ENCODE results near the gene NAV3.

Gene NAV3

DNA sequence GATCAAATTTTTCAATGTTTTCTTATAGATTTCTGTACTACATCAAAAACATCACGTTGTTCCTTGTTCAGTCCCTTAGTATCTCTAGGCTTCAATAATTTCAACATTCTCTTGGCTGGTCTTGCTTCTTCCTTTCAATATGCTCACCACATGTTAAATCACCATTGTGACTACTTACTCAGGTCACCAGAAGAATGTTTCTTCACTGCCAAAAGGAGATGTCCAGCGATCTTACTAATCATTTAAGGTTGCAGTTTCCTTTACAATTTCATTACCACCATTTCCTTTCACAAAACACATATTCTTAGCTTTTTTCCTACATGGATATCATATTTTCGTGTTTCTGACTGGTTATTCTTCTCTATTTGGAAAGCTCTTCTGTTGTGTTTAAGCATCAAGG lies 363.8 kb downstream of the NAV3 start:
- H3K27me3 ChIP-seq (ENCODE audit: low read depth) = no peaks in the 10 kb centered on the region
- in situ Hi-C loops (cut with MboI; ENCODE audit: low sequenced_read_pairs) = loop anchor here (25.0 kb wide), 1 partner anchor 1168 kb away; no protein-coding TSS in a partner anchor
- no peaks in the 10 kb centered on the region for H3K4me1 ChIP-seq
- no peak for DNase-seq (ENCODE audit: low spot score in 2 of 2)
- H3K9me3 ChIP-seq = no peaks in the 10 kb centered on the region
- H3K36me3 ChIP-seq (replicated peaks) = peaks cover 4% of the 10 kb centered on the region; the same call in 1 of the 2 replicates
- no peak overlapping the region for H3K4me3 ChIP-seq

DNA sequence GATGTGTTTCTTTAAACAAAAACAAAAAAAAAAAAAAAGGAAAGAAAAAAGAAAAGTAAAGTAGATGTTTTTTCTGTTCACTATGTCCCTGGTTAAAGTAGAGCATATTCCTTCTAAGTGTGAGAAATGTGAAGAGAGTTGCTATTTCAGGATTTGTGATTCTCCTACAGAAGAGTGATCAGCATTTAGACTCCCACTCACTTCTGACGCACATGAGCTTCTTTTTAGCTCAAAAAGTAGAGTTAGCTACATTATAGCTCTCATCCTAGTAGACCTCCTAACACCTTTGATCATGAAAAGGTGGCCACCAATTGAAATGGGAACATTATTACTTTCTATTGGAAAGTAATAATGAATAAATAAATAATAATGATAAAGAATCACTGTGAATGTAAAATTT lies 368.2 kb downstream of the NAV3 start:
- Histone ChIP-seq H3K4me3 (no peak overlapping the region), H3K4me1 (no peaks in the 10 kb centered on the region), H3K36me3 (replicated peaks) (peaks cover 4% of the 10 kb centered on the region; the same call in 1 of the 2 replicates), H3K27me3 (ENCODE audit: low read depth) (no peaks in the 10 kb centered on the region), H3K9me3 (no peaks in the 10 kb centered on the region)
- in situ Hi-C loops (cut with MboI; ENCODE audit: low sequenced_read_pairs) = loop anchor here (25.0 kb wide), 1 partner anchor 1163 kb away; no protein-coding TSS in a partner anchor
- DNase-seq (ENCODE audit: low spot score in 2 of 2) = no peak

DNA sequence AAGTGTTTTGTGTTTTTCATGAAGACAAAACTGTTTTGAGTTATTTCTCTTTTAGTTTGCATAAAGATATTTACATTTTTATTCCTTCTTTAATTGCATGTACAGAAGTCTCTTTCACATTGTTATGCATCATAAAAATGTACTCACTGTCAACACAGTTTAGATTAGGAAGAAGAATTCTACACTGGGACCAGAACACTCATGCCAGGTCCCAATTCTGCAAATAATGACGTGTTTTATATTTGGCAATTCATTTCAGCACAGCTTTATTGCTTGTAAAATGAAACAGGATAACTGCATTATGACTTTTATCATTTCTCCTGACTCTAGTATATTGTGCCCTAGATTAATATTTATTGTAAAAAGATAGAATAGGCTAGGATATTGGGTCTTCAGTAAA lies 369.2 kb downstream of the NAV3 start:
- no peak for DNase-seq (ENCODE audit: low spot score in 2 of 2)
- H3K36me3 ChIP-seq (replicated peaks) = peaks cover 4% of the 10 kb centered on the region; the same call in 1 of the 2 replicates
- in situ Hi-C loops (cut with MboI; ENCODE audit: low sequenced_read_pairs) = loop anchor here (25.0 kb wide), 1 partner anchor 1162 kb away; no protein-coding TSS in a partner anchor

DNA sequence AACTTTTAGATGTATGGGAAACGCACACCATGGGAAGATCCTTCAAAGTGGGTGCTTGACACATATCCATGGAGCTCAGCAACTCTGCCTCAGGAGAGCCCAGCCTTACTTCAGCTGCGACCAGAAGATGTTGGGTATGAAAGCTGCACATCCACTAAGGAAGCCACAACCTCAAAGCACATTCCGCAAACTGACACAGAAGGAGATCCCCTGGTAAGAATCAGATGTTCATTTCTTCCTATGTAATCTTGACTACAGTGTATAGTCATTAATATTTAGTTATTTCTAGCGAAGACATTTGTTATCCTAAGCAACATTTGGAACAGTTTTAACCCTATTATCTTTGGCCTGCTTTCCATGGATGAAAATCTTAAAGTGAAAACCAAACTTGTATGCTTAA lies 374.2 kb downstream of the NAV3 start:
- in situ Hi-C loops (cut with MboI; ENCODE audit: low sequenced_read_pairs) = no loop called here
- Histone ChIP-seq H3K4me3 (no peak overlapping the region), H3K36me3 (replicated peaks) (no peaks in the 10 kb centered on the region), H3K4me1 (no peaks in the 10 kb centered on the region), H3K27me3 (ENCODE audit: low read depth) (no peaks in the 10 kb centered on the region), H3K9me3 (no peaks in the 10 kb centered on the region)
- no peak for DNase-seq (ENCODE audit: low spot score in 2 of 2)

More for the DNA sequence above, 369.2 kb downstream of the NAV3 start:
- H3K27me3 ChIP-seq (ENCODE audit: low read depth) = no peaks in the 10 kb centered on the region
- H3K4me3 ChIP-seq = no peak overlapping the region
- no peaks in the 10 kb centered on the region for H3K9me3 ChIP-seq
- no peaks in the 10 kb centered on the region for H3K4me1 ChIP-seq

DNA sequence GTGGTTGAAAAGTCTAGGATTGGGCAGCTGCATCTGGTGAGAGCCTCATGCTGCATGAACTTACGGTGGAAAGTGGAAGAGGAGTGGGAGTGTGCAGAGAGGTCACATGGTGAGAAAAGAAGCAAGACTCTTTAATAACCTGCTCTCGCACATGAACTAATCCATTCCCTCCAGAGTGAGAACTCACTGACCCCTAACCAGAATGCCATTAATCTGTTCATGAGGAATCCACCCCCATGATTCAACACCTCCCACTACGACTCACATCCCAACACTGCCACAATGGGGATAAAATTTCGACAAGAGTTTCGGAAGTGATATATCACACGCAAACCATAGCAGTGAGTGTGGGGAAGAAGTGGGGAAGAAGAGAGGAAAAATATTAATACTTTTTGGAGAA lies 377.4 kb downstream of the NAV3 start:
- H3K4me1 ChIP-seq = peaks cover 3% of the 10 kb centered on the region
- no peaks in the 10 kb centered on the region; the same call in 1 of the 2 replicates for H3K36me3 ChIP-seq (replicated peaks)
- no peaks in the 10 kb centered on the region for H3K27me3 ChIP-seq (ENCODE audit: low read depth)
- no peak overlapping the region for H3K4me3 ChIP-seq
- no peaks in the 10 kb centered on the region for H3K9me3 ChIP-seq
- DNase-seq (ENCODE audit: low spot score in 2 of 2) = no peak
- in situ Hi-C loops (cut with MboI; ENCODE audit: low sequenced_read_pairs) = no loop called here

DNA sequence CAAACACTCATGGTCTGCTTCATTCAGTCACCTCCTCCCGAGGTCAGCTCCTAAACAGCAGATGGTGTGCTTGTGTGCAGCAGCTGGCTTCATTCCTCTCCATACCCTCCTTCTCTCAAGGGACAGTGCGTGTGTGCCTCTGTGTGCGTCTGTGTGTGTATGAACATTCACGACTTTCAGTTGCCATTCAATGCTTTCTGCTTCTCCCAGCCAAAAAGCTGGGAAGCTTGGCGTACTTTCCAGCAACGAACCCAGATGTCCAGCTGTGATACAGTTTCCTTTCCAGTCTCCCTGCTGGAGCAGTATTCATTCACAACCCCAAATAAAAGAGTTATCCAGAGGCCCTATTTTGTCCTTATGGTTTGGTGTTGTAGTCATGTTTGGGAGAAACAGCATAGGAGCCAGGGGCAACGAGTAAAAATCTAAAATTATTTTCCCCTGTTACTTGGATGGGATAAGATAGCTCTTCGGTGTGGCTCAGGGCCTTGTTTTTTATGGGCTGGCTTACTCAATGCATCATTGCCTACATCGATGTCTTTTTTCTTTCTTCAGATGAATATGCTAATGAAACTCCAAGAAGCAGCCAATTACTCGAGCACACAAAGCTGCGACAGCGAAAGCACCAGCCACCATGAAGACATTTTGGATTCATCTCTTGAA lies 379.3 kb downstream of the NAV3 start:
- in situ Hi-C loops (cut with MboI; ENCODE audit: low sequenced_read_pairs) = no loop called here
- DNase-seq (ENCODE audit: low spot score in 2 of 2) = no peak
- H3K36me3 ChIP-seq (replicated peaks) = no peaks in the 10 kb centered on the region; the same call in 1 of the 2 replicates
- H3K9me3 ChIP-seq = no peaks in the 10 kb centered on the region
- no peak overlapping the region for H3K4me3 ChIP-seq
- no peaks in the 10 kb centered on the region for H3K27me3 ChIP-seq (ENCODE audit: low read depth)
- peaks cover 3% of the 10 kb centered on the region for H3K4me1 ChIP-seq

DNA sequence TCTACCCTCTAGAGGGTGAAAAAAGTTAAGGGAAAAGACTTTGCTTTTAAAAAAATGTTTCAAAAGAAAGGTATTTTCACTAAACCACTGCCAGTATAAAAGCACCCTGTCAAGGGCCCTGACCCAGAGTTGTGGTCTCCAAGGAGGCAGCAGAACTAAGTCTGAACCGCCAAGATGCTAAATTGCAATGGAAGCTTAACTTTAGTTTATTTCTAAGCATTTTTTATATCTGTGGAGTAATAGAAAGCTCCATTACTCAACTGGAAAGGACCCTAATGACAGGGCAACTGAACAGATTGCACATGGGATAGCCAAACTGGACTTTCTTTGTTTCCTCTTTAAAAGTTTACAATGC lies 379.8 kb downstream of the NAV3 start:
- Histone ChIP-seq H3K27me3 (ENCODE audit: low read depth) (no peaks in the 10 kb centered on the region), H3K4me1 (peaks cover 3% of the 10 kb centered on the region), H3K4me3 (no peak overlapping the region), H3K9me3 (no peaks in the 10 kb centered on the region), H3K36me3 (replicated peaks) (no peaks in the 10 kb centered on the region; the same call in 1 of the 2 replicates)
- DNase-seq (ENCODE audit: low spot score in 2 of 2) = no peak
- in situ Hi-C loops (cut with MboI; ENCODE audit: low sequenced_read_pairs) = no loop called here

DNA sequence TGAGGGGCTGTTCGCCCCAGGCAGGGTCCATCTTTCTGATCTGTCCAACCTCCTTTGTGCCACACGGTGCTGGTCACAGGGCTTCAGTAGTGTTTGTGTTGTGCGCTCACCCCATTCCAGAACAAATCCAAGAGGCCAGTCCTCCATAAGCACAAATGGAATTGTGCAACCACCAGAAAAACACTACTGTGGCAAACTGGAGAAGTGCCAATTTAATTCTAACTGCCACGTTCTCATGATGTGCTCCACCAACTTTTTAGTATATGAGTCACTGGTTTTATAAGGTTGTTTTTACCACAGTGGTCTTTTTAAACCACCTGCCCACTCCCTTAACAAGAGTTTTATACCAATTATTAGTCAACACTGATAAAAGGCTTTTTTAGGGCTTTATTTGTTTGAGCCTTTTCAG lies 380.2 kb downstream of the NAV3 start:
- DNase-seq (ENCODE audit: low spot score in 2 of 2) = no peak
- in situ Hi-C loops (cut with MboI; ENCODE audit: low sequenced_read_pairs) = no loop called here

DNA sequence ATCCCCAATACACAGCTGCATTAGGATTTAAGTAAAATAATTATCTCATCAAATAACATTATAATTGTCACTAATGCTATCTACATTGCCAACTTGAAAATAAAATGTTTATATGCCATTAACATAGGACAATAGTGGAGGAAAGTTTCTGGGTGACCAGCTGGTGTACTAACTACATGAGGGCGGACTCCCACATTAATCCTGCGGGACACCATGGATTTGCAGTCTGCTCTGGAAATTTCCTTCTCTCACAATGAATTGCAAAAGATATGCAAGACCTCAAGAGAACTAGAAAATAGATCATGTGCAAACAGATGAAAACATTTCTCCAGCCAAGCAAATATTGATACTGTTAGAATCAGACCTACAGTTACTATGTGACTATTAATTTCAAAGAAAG lies 390.1 kb downstream of the NAV3 start:
- no peaks in the 10 kb centered on the region for H3K36me3 ChIP-seq (replicated peaks)
- DNase-seq (ENCODE audit: low spot score in 2 of 2) = no peak
- in situ Hi-C loops (cut with MboI; ENCODE audit: low sequenced_read_pairs) = no loop called here
- no peaks in the 10 kb centered on the region for H3K4me1 ChIP-seq
- H3K27me3 ChIP-seq (ENCODE audit: low read depth) = no peaks in the 10 kb centered on the region
- H3K4me3 ChIP-seq = no peak overlapping the region
- no peaks in the 10 kb centered on the region for H3K9me3 ChIP-seq

More for the DNA sequence above, 380.2 kb downstream of the NAV3 start:
- Histone ChIP-seq H3K27me3 (ENCODE audit: low read depth) (no peaks in the 10 kb centered on the region), H3K4me3 (no peak overlapping the region), H3K9me3 (no peaks in the 10 kb centered on the region), H3K36me3 (replicated peaks) (no peaks in the 10 kb centered on the region; the same call in 1 of the 2 replicates), H3K4me1 (peaks cover 3% of the 10 kb centered on the region)

DNA sequence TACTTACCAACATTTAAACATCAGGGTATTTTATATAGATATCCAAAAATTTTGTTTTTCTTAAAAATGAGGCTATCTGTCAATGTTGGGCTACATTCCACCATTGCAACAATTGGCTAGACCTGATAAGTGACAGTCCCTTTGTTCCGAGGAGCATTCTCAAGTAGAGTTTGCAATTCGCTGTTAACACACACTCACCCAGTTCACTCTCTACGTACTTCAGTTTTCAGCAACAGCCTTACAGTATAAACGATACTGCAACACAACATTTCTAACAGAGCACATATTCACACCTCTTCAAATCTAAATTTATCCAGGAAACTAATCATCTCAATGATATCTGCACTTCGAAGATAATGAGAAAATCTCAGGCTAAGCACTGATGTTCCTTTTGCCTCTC lies 393.5 kb downstream of the NAV3 start:
- no peaks in the 10 kb centered on the region for H3K27me3 ChIP-seq (ENCODE audit: low read depth)

DNA sequence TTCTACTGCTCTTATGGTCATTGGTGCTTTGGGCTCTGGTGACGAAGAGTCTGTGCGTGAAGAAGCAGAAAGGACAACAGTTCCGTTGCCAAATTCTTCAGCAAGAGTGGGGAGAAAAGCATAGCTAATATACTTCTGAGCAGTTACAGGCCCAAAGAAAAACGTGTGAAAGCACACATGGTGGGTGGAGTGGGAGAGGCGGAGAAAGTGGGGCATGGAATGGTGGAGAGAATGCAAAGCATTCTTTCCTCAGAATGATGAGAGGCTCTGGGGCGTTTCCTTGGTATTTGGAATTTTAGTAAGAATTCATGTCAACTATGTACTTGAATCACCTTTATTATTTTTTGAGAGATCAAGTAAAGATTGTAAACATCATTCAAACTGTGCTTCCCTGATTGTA lies 396.1 kb downstream of the NAV3 start:
- H3K27me3 ChIP-seq (ENCODE audit: low read depth) = no peaks in the 10 kb centered on the region
- no peak for DNase-seq (ENCODE audit: low spot score in 2 of 2)
- no peaks in the 10 kb centered on the region for H3K9me3 ChIP-seq
- in situ Hi-C loops (cut with MboI; ENCODE audit: low sequenced_read_pairs) = no loop called here
- peaks cover 15% of the 10 kb centered on the region for H3K4me1 ChIP-seq
- no peak overlapping the region for H3K4me3 ChIP-seq
- no peaks in the 10 kb centered on the region for H3K36me3 ChIP-seq (replicated peaks)

More for the DNA sequence above, 393.5 kb downstream of the NAV3 start:
- DNase-seq (ENCODE audit: low spot score in 2 of 2) = no peak
- Histone ChIP-seq H3K4me1 (peaks cover 3% of the 10 kb centered on the region), H3K36me3 (replicated peaks) (no peaks in the 10 kb centered on the region), H3K4me3 (no peak overlapping the region), H3K9me3 (no peaks in the 10 kb centered on the region)
- in situ Hi-C loops (cut with MboI; ENCODE audit: low sequenced_read_pairs) = no loop called here

DNA sequence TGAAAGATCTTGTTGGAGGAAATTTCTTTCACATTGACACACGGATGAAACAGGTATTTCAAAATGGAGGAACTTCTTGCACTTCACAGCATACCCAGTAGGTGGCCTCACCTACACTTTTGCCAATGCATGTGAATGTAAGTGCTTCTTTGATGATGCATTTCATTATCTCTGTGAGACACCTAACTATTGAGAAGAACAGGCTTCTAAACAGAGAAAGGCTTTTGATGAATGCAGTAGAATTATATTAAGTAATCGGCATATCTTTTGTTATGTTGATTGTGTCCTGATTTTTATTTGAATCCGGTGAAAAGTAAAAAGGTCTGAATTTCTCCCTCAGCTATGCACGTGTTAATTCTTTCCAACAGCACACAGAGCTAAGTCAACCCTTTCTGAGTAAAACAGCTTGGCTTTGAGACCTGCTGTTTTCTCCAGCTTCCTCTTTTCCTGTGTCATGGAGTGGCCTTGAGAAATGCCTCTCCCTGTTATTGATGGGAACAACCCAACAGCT lies 399.0 kb downstream of the NAV3 start:
- Histone ChIP-seq H3K4me3 (no peak overlapping the region), H3K4me1 (peaks cover 15% of the 10 kb centered on the region), H3K36me3 (replicated peaks) (no peaks in the 10 kb centered on the region), H3K9me3 (no peaks in the 10 kb centered on the region), H3K27me3 (ENCODE audit: low read depth) (no peaks in the 10 kb centered on the region)
- peak; percentile 79 to 81 for DNase-seq (ENCODE audit: low spot score in 2 of 2)
- in situ Hi-C loops (cut with MboI; ENCODE audit: low sequenced_read_pairs) = no loop called here

DNA sequence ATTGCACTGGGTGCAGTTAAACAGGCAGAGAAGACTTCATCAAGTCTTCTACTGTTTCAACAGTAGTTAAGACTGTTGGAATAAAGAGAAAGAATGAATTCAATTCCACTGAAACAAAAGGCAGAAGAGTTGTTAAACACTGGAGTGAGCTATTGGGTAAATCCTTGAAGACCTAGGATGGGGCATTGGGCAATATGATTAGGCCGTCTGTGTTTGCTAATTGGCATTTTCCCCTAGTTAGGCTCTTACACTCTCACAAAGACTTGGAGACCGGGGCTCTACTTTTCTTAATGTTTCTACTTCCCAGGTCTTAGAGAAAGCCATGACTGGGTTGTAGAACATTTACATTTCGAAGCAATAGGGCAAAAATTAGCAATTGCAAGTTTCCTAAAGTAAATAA lies 402.1 kb downstream of the NAV3 start:
- H3K4me1 ChIP-seq = peaks cover 15% of the 10 kb centered on the region
- H3K9me3 ChIP-seq = no peaks in the 10 kb centered on the region
- no peak for DNase-seq (ENCODE audit: low spot score in 2 of 2)
- no peak overlapping the region for H3K4me3 ChIP-seq
- no peaks in the 10 kb centered on the region for H3K36me3 ChIP-seq (replicated peaks)
- in situ Hi-C loops (cut with MboI; ENCODE audit: low sequenced_read_pairs) = no loop called here
- H3K27me3 ChIP-seq (ENCODE audit: low read depth) = no peaks in the 10 kb centered on the region

DNA sequence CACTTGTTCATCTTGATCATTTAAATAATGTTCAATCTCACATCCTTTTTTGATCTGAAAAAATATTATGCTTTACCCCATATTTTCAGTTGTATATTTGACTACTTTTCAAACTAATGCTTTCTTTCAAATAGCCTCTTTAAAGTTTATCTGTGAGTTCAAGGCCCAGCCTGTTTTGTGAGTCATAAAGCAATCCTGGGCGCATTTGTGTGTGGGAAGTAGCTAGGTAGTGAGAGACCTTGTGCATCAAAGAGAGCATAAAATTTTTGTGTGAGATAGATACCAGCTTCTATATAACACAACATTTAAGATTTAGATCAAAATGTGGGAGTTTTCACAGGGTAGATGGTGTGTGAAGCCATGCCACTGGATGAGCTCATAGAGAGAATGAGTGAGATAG lies 405.6 kb downstream of the NAV3 start:
- no peaks in the 10 kb centered on the region for H3K9me3 ChIP-seq
- in situ Hi-C loops (cut with MboI; ENCODE audit: low sequenced_read_pairs) = no loop called here

More for the DNA sequence above, 405.6 kb downstream of the NAV3 start:
- no peak overlapping the region for H3K4me3 ChIP-seq
- DNase-seq (ENCODE audit: low spot score in 2 of 2) = no peak
- H3K36me3 ChIP-seq (replicated peaks) = no peaks in the 10 kb centered on the region
- H3K4me1 ChIP-seq = peaks cover 9% of the 10 kb centered on the region
- no peaks in the 10 kb centered on the region for H3K27me3 ChIP-seq (ENCODE audit: low read depth)

Data from HAP-1 (cell line).